H9 (cell line): ENCODE data around the gene KBTBD3. TPM values are rescaled to one million over a fixed set of nuclear protein-coding genes. Genes with fewer than 3 reads are reported as not detected.
A peak's percentile ranks its signal among the peaks of the same experiment; 100 is the strongest.

Experiments used
- DNase-seq: peaks from one replicate; pipeline ENCODE4 v3.0.0-alpha.2; 2017
- H2AFZ ChIP-seq: one replicate; pipeline ENCODE4 v1.6.1; 2013; ENCODE audit warnings: mild to moderate bottlenecking, low read length, control low read depth, moderate library complexity
- H2AK5ac ChIP-seq: 2 replicates; pipeline ENCODE4 v1.6.1; 2013; ENCODE audit warnings: low read length, control low read depth, mixed read lengths; ENCODE audit not compliant: insufficient read length
- H2BK120ac ChIP-seq: one replicate; pipeline ENCODE4 v1.6.1; 2013; ENCODE audit warnings: low read depth, mild to moderate bottlenecking, low read length, control low read depth, inconsistent platforms; ENCODE audit not compliant: poor library complexity, severe bottlenecking
- H2BK12ac ChIP-seq: 2 replicates; pipeline ENCODE4 v1.6.1; 2013; ENCODE audit warnings: low read length, control low read depth, mixed read lengths, low read depth; ENCODE audit not compliant: insufficient read length
- H2BK15ac ChIP-seq: 2 replicates; pipeline ENCODE4 v1.6.1; 2013; ENCODE audit warnings: low read depth, low read length, control low read depth
- H2BK20ac ChIP-seq: one replicate; pipeline ENCODE4 v1.6.1; 2013; ENCODE audit warnings: low read depth, mild to moderate bottlenecking, low read length, control low read depth, inconsistent platforms; ENCODE audit not compliant: poor library complexity, severe bottlenecking
- H2BK5ac ChIP-seq: 2 replicates; pipeline ENCODE4 v1.6.1; 2013; ENCODE audit warnings: low read length, control low read depth, mixed read lengths; ENCODE audit not compliant: insufficient read length
- H3K14ac ChIP-seq: 2 replicates; pipeline ENCODE4 v1.6.1; 2013; ENCODE audit warnings: low read length, control low read depth; ENCODE audit not compliant: insufficient read depth
- H3K18ac ChIP-seq: 2 replicates; pipeline ENCODE4 v1.6.1; 2013; ENCODE audit warnings: low read depth, mild to moderate bottlenecking, mixed read lengths, low read length, control low read depth; ENCODE audit not compliant: insufficient read length
- H3K23ac ChIP-seq: 2 replicates; pipeline ENCODE4 v1.6.1; 2013; ENCODE audit warnings: low read length, control low read depth, mixed read lengths, low read depth; ENCODE audit not compliant: insufficient read length
- H3K23me2 ChIP-seq: 2 replicates; pipeline ENCODE4 v1.6.1; 2013; ENCODE audit warnings: low read depth, mild to moderate bottlenecking, mixed read lengths, low read length, control low read depth; ENCODE audit not compliant: insufficient read length, poor library complexity, severe bottlenecking
- H3K27ac ChIP-seq: 2 replicates; pipeline ENCODE4 v1.5.1; 2013; ENCODE audit warnings: low read length, control low read depth, mixed read lengths, low read depth; ENCODE audit not compliant: insufficient read length
- H3K27me3 ChIP-seq: 2 replicates; pipeline ENCODE4 v1.6.1; 2013; ENCODE audit warnings: low read length, control low read depth, inconsistent platforms; ENCODE audit not compliant: insufficient read depth
- H3K4ac ChIP-seq: 2 replicates; pipeline ENCODE4 v1.6.1; 2013; ENCODE audit warnings: low read depth, mild to moderate bottlenecking, control low read depth, inconsistent platforms, low read length, moderate library complexity
- H3K4me1 ChIP-seq: 2 replicates; pipeline ENCODE4 v1.6.1; 2013; ENCODE audit warnings: low read length, control low read depth, inconsistent platforms; ENCODE audit not compliant: insufficient read depth
- H3K4me2 ChIP-seq: 2 replicates; pipeline ENCODE4 v1.6.1; 2013; ENCODE audit warnings: low read length, control low read depth, mixed read lengths; ENCODE audit not compliant: insufficient read length, insufficient read depth
- H3K56ac ChIP-seq: 2 replicates; pipeline ENCODE4 v1.6.1; 2013; ENCODE audit warnings: low read depth, mild to moderate bottlenecking, mixed read lengths, low read length, control low read depth; ENCODE audit not compliant: insufficient read length
- H3K79me1 ChIP-seq: 2 replicates; pipeline ENCODE4 v1.6.1; 2013; ENCODE audit warnings: low read depth, mild to moderate bottlenecking, moderate library complexity, low read length, control low read depth, inconsistent platforms; ENCODE audit not compliant: insufficient read depth, poor library complexity, severe bottlenecking
- H3K79me2 ChIP-seq: 2 replicates; pipeline ENCODE4 v1.6.1; 2013; ENCODE audit warnings: low read length, control low read depth, inconsistent platforms; ENCODE audit not compliant: insufficient read depth
- H3K9ac ChIP-seq: 2 replicates; pipeline ENCODE4 v1.6.1; 2013; ENCODE audit warnings: low read length, control low read depth, mixed read lengths; ENCODE audit not compliant: insufficient read length; ENCODE audit errors: extremely low read depth
- H3K9me3 ChIP-seq: one replicate; pipeline ENCODE4 v1.6.1; 2013; ENCODE audit warnings: low read depth, low read length, inconsistent platforms; ENCODE audit not compliant: control insufficient read depth
- H3T11ph ChIP-seq: one replicate; pipeline ENCODE4 v1.6.1; 2013; ENCODE audit warnings: mild to moderate bottlenecking, low read length, control low read depth, inconsistent platforms
- H4K20me1 ChIP-seq: one replicate; pipeline ENCODE4 v1.6.1; 2013; ENCODE audit not compliant: control insufficient read depth, insufficient read length, insufficient read depth
- H4K5ac ChIP-seq: 2 replicates; pipeline ENCODE4 v1.6.1; 2013; ENCODE audit warnings: low read depth, mild to moderate bottlenecking, mixed read lengths, low read length, control low read depth; ENCODE audit not compliant: insufficient read length
- H4K8ac ChIP-seq: replicated peaks from 2 replicates; pipeline ENCODE4 v1.6.1; 2013; ENCODE audit warnings: low read length, control low read depth, mixed read lengths, low read depth; ENCODE audit not compliant: insufficient read length
- H4K91ac ChIP-seq: 2 replicates; pipeline ENCODE4 v1.6.1; 2013; ENCODE audit warnings: low read depth, mild to moderate bottlenecking, moderate library complexity, mixed read lengths, low read length, control low read depth; ENCODE audit not compliant: insufficient read length
- H3K27ac Mint-ChIP-seq, 3 experiments: 2 replicates in 2 of 3; 3 replicates in 1 of 3; pipeline ENCODE4 v1.8.0; 2020 to 2021; ENCODE audit warnings: mixed read lengths in 3 of 3, mild to moderate bottlenecking in 1 of 3, moderate library complexity in 1 of 3
- H3K27me3 Mint-ChIP-seq: 2 replicates; pipeline ENCODE4 v1.8.0; 2021; ENCODE audit warnings: low read depth, mild to moderate bottlenecking, moderate library complexity, mixed read lengths
- H3K36me3 Mint-ChIP-seq, 3 experiments: 2 replicates in 2 of 3; 3 replicates in 1 of 3; pipeline ENCODE4 v1.8.0; 2020 to 2021; ENCODE audit warnings: low read depth in 3 of 3, mixed read lengths in 3 of 3; ENCODE audit not compliant: insufficient read depth in 1 of 3
- H3K4me1 Mint-ChIP-seq, 2 experiments: 2 replicates each; pipeline ENCODE4 v1.8.0; 2020; ENCODE audit warnings: mixed read lengths in 2 of 2
- H3K4me3 Mint-ChIP-seq, 2 experiments: 2 replicates in 1 of 2; 3 replicates in 1 of 2; pipeline ENCODE4 v1.8.0; 2020 to 2021; ENCODE audit warnings: mild to moderate bottlenecking in 2 of 2, mixed read lengths in 2 of 2, moderate library complexity in 1 of 2
- H3K9me3 Mint-ChIP-seq, 2 experiments: 2 replicates in 1 of 2; 3 replicates in 1 of 2; pipeline ENCODE4 v1.8.0; 2020; ENCODE audit warnings: mild to moderate bottlenecking in 2 of 2, mixed read lengths in 2 of 2, moderate library complexity in 1 of 2
- WGBS: extraction: QIAGEN DNeasy Blood & Tissue Kit; methylation state at CpG from one replicate; pipeline ENCODE4 v1.1.7; 2013; ENCODE audit warnings: missing lambda C conversion rate, low lambda C conversion rate, mixed read lengths; ENCODE audit not compliant: insufficient read length; ENCODE audit errors: extremely low coverage; 5-methylcytosine and 5-hydroxymethylcytosine counted together
- total RNA-seq: library from RNA; stranded (reverse); gene quantifications from 2 replicates; pipeline ENCODE4 v1.2.1, GENCODE V29; 2021
- TF ChIP-seq, protein P1 (sequence below): fragments of 200-600 bp; sonication (generic); conservative IDR thresholded peaks from 3 replicates; pipeline ENCODE4 v1.8.0; 2021; ENCODE audit warnings: antibody characterized with exemption, mild to moderate bottlenecking

The KBTBD3 gene
- total RNA-seq, 1 experiment from 2014 or later, result 2.4 TPM

DNA sequence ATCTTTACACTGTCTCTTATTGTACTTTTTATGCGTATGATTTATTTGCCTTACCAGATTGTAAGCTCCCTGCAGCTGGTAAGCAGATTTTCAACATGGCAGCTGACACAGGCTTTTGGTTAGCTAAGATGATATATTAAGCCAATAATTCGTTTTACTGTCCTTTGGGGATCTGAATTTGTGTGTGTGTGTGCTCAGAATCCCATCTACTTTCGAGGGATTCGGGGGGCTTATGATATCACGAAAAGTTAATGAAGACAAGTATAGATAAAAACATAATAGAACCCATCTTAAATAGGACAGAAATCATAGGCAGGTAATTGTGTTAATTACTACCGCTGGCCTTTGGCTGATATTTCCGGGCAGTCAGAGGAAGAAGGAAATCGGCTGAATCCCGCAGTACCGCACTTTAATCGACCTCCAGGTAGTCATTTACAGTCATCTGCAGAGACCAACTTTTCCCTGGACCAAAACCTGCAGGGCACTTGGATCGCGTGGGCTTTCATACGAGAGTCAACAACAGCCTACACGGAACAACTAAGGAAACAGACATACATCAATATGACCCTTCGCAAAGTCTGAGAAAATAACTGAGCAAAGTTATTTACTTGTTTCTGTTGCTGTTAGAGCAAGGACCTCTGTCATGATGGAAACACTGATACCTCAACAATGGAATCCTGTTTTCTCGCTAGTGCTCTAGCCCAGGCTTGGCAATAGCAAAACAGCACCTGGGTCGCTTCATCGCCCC lies 802 bp downstream of the KBTBD3 start:
- Mint-ChIP-seq H3K36me3 (peaks cover 14 to 21% (median 20%) of the 10 kb centered on the region in 3 experiments; a peak in 6 of 7 replicates), H3K9me3 (no peaks in the 10 kb centered on the region), H3K27ac (peak overlapping the region; percentile 98 to 99 (median 99)), H3K27me3 (no peaks in the 10 kb centered on the region), H3K4me3 (peak overlapping the region; percentile 94 to 98), H3K4me1 (peaks cover 30% of the 10 kb centered on the region in 2 experiments)
- no peak overlapping the region for H3T11ph ChIP-seq
- H2AFZ ChIP-seq, result peak overlapping the region; percentile 33
- no peak for DNase-seq
- H3K79me2 ChIP-seq, result peaks cover 16% of the 10 kb centered on the region; the same call in 1 of the 2 replicates
- H3K9me3 ChIP-seq, result no peaks in the 10 kb centered on the region
- H3K79me1 ChIP-seq, result no peaks in the 10 kb centered on the region
- peak overlapping the region; percentile 4 for H2BK5ac ChIP-seq
- no peak overlapping the region for H2BK20ac ChIP-seq
- no peaks in the 10 kb centered on the region for H4K20me1 ChIP-seq
- no peaks in the 10 kb centered on the region for H3K27me3 ChIP-seq
- H4K91ac ChIP-seq, result no peak overlapping the region
- H4K8ac ChIP-seq, result no peak overlapping the region
- TF ChIP-seq, protein P1, sequence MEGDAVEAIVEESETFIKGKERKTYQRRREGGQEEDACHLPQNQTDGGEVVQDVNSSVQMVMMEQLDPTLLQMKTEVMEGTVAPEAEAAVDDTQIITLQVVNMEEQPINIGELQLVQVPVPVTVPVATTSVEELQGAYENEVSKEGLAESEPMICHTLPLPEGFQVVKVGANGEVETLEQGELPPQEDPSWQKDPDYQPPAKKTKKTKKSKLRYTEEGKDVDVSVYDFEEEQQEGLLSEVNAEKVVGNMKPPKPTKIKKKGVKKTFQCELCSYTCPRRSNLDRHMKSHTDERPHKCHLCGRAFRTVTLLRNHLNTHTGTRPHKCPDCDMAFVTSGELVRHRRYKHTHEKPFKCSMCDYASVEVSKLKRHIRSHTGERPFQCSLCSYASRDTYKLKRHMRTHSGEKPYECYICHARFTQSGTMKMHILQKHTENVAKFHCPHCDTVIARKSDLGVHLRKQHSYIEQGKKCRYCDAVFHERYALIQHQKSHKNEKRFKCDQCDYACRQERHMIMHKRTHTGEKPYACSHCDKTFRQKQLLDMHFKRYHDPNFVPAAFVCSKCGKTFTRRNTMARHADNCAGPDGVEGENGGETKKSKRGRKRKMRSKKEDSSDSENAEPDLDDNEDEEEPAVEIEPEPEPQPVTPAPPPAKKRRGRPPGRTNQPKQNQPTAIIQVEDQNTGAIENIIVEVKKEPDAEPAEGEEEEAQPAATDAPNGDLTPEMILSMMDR, result no peak
- no peaks in the 10 kb centered on the region for H3K23me2 ChIP-seq
- H3K18ac ChIP-seq, result peak overlapping the region; percentile 44
- no peak overlapping the region for H2AK5ac ChIP-seq
- peak overlapping the region; percentile 34; the same call in 1 of the 2 replicates for H3K14ac ChIP-seq
- H2BK120ac ChIP-seq, result no peak overlapping the region
- H3K4ac ChIP-seq, result no peak overlapping the region
- H3K56ac ChIP-seq, result no peak overlapping the region
- WGBS, result no CpG with 5 or more reads among the region's 19 CpGs
- peak overlapping the region; percentile 82 for H3K27ac ChIP-seq
- no peak overlapping the region for H2BK12ac ChIP-seq
- peak overlapping the region; percentile 34 for H3K9ac ChIP-seq
- no peak overlapping the region for H3K23ac ChIP-seq
- peaks cover 3% of the 10 kb centered on the region; the same call in 1 of the 2 replicates for H3K4me1 ChIP-seq
- no peak overlapping the region for H2BK15ac ChIP-seq
- H3K4me2 ChIP-seq, result peak overlapping the region; percentile 84
- H4K5ac ChIP-seq, result no peak overlapping the region
